ENCODE results near the gene ETNK1.
"Not testable (repeated sequence)": the region's sequence is repeated elsewhere in the genome, so short reads cannot be mapped to it uniquely, and the experiment has no call there.

The ETNK1 gene

GRCh38 chr12:22593864-22594263 is 31.1 kb upstream of the ETNK1 start:
- DNase-seq (ENCODE audit: low read depth in 2 of 2): no peak
- TF ChIP-seq CTCF (IDR thresholded peaks at IDR 0.05; ENCODE audit: low read depth, low read length): no peak
- no peak overlapping the region for H3K4me3 ChIP-seq (replicated peaks in 1 of 2; ENCODE audit: low read depth in 2 of 2, low read length in 2 of 2)

- H3K4me3 ChIP-seq (replicated peaks in 1 of 2; ENCODE audit: low read depth in 2 of 2, low read length in 2 of 2); DNase-seq (ENCODE audit: low read depth in 2 of 2): not testable (repeated sequence)
Observed at GRCh38 chr12:22597539-22597938, 27.4 kb upstream of the ETNK1 start.

GRCh38 chr12:22598141-22598762 is 26.7 kb upstream of the ETNK1 start:
- no peak for DNase-seq (ENCODE audit: low read depth in 2 of 2)
- TF ChIP-seq CTCF (IDR thresholded peaks at IDR 0.05; ENCODE audit: low read depth, low read length): no peak
- H3K4me3 ChIP-seq (replicated peaks in 1 of 2; ENCODE audit: low read depth in 2 of 2, low read length in 2 of 2): no peak overlapping the region

GRCh38 chr12:22598763-22599161 is 26.2 kb upstream of the ETNK1 start:
- no peak overlapping the region for H3K4me3 ChIP-seq (replicated peaks in 1 of 2; ENCODE audit: low read depth in 2 of 2, low read length in 2 of 2)
- no peak for DNase-seq (ENCODE audit: low read depth in 2 of 2)
- no peak for TF ChIP-seq CTCF (IDR thresholded peaks at IDR 0.05; ENCODE audit: low read depth, low read length)

- DNase-seq (ENCODE audit: low read depth in 2 of 2): no peak
- no peak overlapping the region for H3K4me3 ChIP-seq (replicated peaks in 1 of 2; ENCODE audit: low read depth in 2 of 2, low read length in 2 of 2)
- no peak for TF ChIP-seq CTCF (IDR thresholded peaks at IDR 0.05; ENCODE audit: low read depth, low read length)
Observed at GRCh38 chr12:22600181-22600580, 24.8 kb upstream of the ETNK1 start.

- no peak for TF ChIP-seq CTCF (IDR thresholded peaks at IDR 0.05; ENCODE audit: low read depth, low read length)
- DNase-seq (ENCODE audit: low read depth in 2 of 2): no peak
- H3K4me3 ChIP-seq (replicated peaks in 1 of 2; ENCODE audit: low read depth in 2 of 2, low read length in 2 of 2): no peak overlapping the region
Observed at GRCh38 chr12:22609501-22609900, 15.5 kb upstream of the ETNK1 start.

- no peak for TF ChIP-seq CTCF (IDR thresholded peaks at IDR 0.05; ENCODE audit: low read depth, low read length)
- no peak for DNase-seq (ENCODE audit: low read depth in 2 of 2)
- H3K4me3 ChIP-seq (replicated peaks in 1 of 2; ENCODE audit: low read depth in 2 of 2, low read length in 2 of 2): no peak overlapping the region
Observed at GRCh38 chr12:22610131-22610530, 14.8 kb upstream of the ETNK1 start.

- DNase-seq (ENCODE audit: low read depth in 2 of 2); H3K4me3 ChIP-seq (replicated peaks in 1 of 2; ENCODE audit: low read depth in 2 of 2, low read length in 2 of 2): not testable (repeated sequence)
Observed at GRCh38 chr12:22612822-22613221, 12.1 kb upstream of the ETNK1 start.
